ENCODE results near the gene SACM1L.

The SACM1L gene

DNA sequence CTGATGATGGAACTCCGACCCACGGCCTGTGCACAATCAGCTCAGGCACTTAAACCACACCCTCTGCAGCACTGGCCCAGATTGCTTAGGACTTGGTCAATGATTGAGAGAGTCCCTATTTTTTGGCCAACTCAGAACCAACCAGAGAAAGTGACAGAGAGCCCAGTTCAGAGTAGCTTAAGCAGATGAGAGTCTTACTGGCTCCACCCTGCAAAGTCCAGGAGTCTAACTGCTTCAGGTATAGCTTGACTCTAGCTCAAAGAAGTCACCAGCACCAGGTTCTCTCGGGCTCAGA lies 87.1 kb downstream of the SACM1L start:
- TF ChIP-seq, protein P1, sequence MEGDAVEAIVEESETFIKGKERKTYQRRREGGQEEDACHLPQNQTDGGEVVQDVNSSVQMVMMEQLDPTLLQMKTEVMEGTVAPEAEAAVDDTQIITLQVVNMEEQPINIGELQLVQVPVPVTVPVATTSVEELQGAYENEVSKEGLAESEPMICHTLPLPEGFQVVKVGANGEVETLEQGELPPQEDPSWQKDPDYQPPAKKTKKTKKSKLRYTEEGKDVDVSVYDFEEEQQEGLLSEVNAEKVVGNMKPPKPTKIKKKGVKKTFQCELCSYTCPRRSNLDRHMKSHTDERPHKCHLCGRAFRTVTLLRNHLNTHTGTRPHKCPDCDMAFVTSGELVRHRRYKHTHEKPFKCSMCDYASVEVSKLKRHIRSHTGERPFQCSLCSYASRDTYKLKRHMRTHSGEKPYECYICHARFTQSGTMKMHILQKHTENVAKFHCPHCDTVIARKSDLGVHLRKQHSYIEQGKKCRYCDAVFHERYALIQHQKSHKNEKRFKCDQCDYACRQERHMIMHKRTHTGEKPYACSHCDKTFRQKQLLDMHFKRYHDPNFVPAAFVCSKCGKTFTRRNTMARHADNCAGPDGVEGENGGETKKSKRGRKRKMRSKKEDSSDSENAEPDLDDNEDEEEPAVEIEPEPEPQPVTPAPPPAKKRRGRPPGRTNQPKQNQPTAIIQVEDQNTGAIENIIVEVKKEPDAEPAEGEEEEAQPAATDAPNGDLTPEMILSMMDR (IDR thresholded peaks at IDR 0.05), result no peak
- DNase-seq, result no peak
- H3K27ac Mint-ChIP-seq, result no peak overlapping the region
- H3K4me3 Mint-ChIP-seq, result no peak overlapping the region
- no peaks in the 10 kb centered on the region for H3K9me3 Mint-ChIP-seq
- H3K27me3 Mint-ChIP-seq (ENCODE audit: low read depth, poor library complexity), result peaks cover 17% of the 10 kb centered on the region
- peaks cover 9% of the 10 kb centered on the region for H3K4me1 Mint-ChIP-seq
- no peaks in the 10 kb centered on the region for H3K36me3 Mint-ChIP-seq (ENCODE audit: low read depth)

DNA sequence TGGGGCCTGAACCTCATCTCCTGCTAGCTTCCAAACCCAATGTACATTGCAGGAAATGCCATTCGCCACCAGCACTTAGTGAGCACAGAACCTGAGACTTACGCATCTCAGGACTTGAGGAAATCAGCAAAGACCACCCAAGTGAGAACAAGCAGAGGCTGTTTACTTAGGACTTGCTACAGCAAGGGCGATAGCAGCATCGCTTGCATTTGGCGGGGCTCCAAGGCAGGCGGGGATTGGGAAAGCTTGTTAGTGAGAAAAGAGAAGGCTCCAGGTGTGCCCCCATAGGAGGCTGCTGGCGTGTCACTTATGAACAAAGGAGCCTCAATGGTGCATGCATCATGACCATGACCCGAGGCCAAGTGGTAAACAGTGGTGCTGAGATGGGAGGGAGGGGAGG lies 87.4 kb downstream of the SACM1L start:
- TF ChIP-seq, protein P1 (IDR thresholded peaks at IDR 0.05), result no peak
- no peak for DNase-seq

DNA sequence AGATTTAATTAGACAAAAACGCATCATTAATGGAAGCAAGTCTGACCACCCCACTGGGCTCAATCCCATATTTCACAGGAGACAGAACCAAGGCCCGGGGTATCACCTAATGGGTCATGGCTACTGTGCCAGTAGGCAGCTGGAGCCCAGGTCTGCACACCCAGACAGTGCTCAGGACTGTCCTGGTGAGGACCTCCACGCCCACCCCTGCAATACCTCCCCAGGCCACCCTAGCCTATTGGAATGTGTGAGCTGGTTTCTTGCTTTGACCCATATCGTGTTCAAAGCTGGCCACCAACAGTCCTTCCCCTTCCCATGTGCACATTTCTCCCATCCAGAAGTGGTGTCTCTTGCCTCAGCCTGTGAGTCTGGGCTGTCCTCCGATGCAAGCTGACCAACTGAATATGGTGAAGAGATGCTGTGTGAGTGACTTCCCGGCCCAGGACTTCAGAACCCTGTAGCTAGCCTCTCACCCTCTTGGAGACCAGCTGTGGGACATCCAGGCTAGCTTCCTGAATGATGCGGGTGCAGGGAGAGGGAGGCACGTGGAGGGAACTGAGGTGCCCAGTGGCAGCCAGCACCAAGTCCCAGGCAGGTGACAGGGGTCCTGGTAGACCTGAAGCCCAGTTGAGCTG lies 88.0 kb downstream of the SACM1L start:
- no peaks in the 10 kb centered on the region for H3K36me3 Mint-ChIP-seq (ENCODE audit: low read depth)
- H3K4me3 Mint-ChIP-seq, result no peak overlapping the region
- no peaks in the 10 kb centered on the region for H3K9me3 Mint-ChIP-seq
- no peak overlapping the region for H3K27ac Mint-ChIP-seq
- DNase-seq, result no peak
- H3K27me3 Mint-ChIP-seq (ENCODE audit: low read depth, poor library complexity), result peaks cover 16% of the 10 kb centered on the region
- TF ChIP-seq, protein P1 (IDR thresholded peaks at IDR 0.05), result no peak
- H3K4me1 Mint-ChIP-seq, result peaks cover 9% of the 10 kb centered on the region

More for the DNA sequence above, 87.4 kb downstream of the SACM1L start:
- Mint-ChIP-seq H3K9me3 (no peaks in the 10 kb centered on the region), H3K4me1 (peaks cover 9% of the 10 kb centered on the region), H3K27ac (no peak overlapping the region), H3K4me3 (no peak overlapping the region), H3K36me3 (ENCODE audit: low read depth) (no peaks in the 10 kb centered on the region), H3K27me3 (ENCODE audit: low read depth, poor library complexity) (peaks cover 17% of the 10 kb centered on the region)

DNA sequence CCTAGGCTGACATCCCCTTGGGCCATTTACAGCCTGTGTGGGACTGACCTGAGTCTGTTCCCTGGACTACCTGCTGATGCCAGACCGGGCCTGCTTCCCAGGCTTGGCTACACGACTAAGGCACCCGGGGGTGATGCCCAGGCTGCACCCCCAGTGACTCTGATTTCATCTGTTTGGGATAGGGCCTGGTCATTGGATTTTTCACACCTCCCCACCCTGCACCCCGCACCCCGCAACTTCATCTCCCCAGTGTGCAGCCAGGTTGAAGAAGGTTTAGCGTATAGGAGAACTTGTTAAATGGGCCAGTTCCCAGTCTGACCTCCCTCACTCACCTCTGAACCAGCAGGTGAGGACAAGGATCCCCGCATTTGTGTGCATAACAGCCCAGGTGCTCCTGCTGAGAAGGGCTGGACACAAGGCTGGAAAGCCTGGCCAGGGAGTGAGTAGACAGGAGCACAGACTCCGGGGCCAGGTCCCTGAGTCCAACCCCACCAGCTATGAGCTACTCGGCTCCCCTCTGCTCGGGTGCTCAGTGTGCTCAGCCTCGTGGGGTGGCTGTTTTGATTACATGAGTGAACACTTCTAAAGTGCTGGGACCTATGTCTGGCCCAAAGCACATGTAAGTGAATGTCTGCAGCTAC lies 88.7 kb downstream of the SACM1L start:
- no peaks in the 10 kb centered on the region for H3K9me3 Mint-ChIP-seq
- no peak overlapping the region for H3K27ac Mint-ChIP-seq
- TF ChIP-seq, protein P1 (IDR thresholded peaks at IDR 0.05), result no peak
- no peak overlapping the region for H3K4me3 Mint-ChIP-seq
- no peak for DNase-seq
- peaks cover 9% of the 10 kb centered on the region for H3K4me1 Mint-ChIP-seq
- no peaks in the 10 kb centered on the region for H3K36me3 Mint-ChIP-seq (ENCODE audit: low read depth)
- H3K27me3 Mint-ChIP-seq (ENCODE audit: low read depth, poor library complexity), result peaks cover 12% of the 10 kb centered on the region

DNA sequence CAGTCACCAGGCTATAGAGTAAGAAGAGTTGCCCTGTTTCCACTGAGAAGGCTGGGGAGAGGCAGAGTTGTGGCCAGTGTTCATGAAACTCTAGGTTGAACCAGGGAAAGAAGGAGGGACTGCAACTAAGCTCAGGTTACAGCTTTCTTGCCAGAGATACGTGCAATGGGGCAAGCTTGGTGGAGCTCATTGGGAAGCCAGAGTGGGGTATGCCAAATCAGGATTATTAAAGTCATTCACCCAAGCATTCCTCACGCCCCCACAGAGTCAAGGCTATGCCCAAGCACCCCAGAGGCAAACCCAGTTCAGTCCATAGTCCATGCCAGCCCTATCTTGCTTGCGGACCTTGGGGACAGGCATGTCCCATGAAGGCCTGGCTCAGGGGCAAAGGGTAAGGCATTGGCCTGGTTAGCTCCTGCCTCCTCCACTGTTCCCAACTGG lies 89.6 kb downstream of the SACM1L start:
- no peaks in the 10 kb centered on the region for H3K36me3 Mint-ChIP-seq (ENCODE audit: low read depth)
- H3K27me3 Mint-ChIP-seq (ENCODE audit: low read depth, poor library complexity), result peaks cover 10% of the 10 kb centered on the region
- DNase-seq, result no peak

More for the DNA sequence above, 89.6 kb downstream of the SACM1L start:
- Mint-ChIP-seq H3K4me1 (peaks cover 9% of the 10 kb centered on the region), H3K9me3 (no peaks in the 10 kb centered on the region), H3K27ac (no peak overlapping the region), H3K4me3 (no peak overlapping the region)
- TF ChIP-seq, protein P1 (IDR thresholded peaks at IDR 0.05), result no peak

All from nephron progenitor cell (in vitro differentiated cells).